Measurements from ENCODE around the gene GFI1B.

GRCh38 chr9:132976571-132976970, 1.9 kb upstream of the GFI1B start:
- TF ChIP-seq, protein P1, sequence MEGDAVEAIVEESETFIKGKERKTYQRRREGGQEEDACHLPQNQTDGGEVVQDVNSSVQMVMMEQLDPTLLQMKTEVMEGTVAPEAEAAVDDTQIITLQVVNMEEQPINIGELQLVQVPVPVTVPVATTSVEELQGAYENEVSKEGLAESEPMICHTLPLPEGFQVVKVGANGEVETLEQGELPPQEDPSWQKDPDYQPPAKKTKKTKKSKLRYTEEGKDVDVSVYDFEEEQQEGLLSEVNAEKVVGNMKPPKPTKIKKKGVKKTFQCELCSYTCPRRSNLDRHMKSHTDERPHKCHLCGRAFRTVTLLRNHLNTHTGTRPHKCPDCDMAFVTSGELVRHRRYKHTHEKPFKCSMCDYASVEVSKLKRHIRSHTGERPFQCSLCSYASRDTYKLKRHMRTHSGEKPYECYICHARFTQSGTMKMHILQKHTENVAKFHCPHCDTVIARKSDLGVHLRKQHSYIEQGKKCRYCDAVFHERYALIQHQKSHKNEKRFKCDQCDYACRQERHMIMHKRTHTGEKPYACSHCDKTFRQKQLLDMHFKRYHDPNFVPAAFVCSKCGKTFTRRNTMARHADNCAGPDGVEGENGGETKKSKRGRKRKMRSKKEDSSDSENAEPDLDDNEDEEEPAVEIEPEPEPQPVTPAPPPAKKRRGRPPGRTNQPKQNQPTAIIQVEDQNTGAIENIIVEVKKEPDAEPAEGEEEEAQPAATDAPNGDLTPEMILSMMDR (IDR thresholded peaks at IDR 0.05) = no peak
- TF ChIP-seq EP300 (IDR thresholded peaks at IDR 0.05) (no peak), POLR2A (IDR thresholded peaks at IDR 0.05) (no peak)
